Effector CD8-positive, alpha-beta T cell (primary cell): ENCODE data around the gene OR13C3.
"Not testable (repeated sequence)": the region's sequence is repeated elsewhere in the genome, so short reads cannot be mapped to it uniquely, and the experiment has no call there.

ENCODE experiments used
- DNase-seq: peaks from one replicate; lab custom pipeline; 2025; lab: John Stamatoyannopoulos, UW
- total RNA-seq, 4 experiments: gene quantifications; one replicate each; lab custom pipeline; 2026; lab: John Stamatoyannopoulos, UW

The OR13C3 gene
- 0 reads per million in 4 experiments for total RNA-seq

DNA sequence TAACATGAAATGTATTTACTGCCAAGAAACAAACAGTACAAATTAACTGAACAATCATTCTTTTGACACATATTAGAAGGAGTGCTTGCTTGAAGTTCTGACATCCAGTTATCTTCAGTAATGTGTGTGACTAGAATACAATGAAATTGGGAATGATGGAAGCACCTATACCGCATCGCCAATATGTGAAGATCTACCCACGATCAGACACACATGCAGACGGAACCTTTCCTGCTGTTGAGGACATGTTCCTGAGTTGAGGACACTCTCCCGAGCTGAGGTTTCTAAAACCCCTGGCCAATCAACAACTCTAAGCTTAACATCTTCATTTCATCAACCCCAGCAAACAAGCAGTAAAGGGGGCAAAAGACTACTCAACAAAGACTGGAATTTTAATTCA lies at the start of gene OR13C3:
OR13C3 (minus strand) TSS at position 101 of the 400 bp plus-strand sequence. CDS start 133 bp downstream, outside the sequence.
- no peak for DNase-seq

DNA sequence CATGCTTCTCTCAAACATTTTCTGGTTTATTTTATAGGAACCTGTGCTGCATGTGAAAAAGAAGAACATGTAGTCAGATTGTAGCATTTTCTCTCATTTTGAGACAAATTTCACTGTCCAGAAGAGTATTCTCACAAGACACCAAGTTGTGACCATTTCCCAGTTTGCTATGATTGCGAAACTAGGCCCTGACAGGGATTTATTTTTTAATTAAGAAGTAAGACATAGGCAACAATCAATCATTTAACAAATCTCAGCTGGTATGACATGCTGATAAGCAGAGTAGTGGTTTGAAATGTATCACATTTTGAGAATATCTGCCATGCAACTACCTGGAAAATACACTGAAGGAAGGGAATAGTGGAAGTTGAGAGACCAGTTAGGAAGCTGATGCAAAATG lies 43.9 kb upstream of the OR13C3 start:
- no peak for DNase-seq

GRCh38 chr9:104577263-104577662 lies 40.6 kb upstream of the OR13C3 start:
- no peak for DNase-seq

GRCh38 chr9:104575456-104575855 lies 38.8 kb upstream of the OR13C3 start:
- DNase-seq: no peak

- DNase-seq: no peak
These were observed 36.0 kb upstream of the OR13C3 start for GRCh38 chr9:104572612-104573011.

DNA sequence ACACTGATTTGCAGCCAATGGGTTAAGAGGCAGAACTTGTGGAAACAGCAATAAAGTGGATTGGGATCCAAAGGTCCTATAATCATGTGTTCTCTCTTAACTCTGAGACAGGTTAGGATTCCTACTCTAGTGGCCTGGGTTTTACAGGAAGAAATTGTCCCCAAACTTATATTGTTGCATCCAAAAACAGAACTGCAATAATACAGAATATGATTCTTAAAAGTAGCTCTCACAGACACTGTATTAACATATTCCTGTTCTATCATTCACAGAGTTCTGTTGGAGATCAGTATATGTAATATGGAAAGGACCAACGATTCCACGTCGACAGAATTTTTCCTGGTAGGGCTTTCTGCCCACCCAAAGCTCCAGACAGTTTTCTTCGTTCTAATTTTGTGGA lies 32.2 kb upstream of the OR13C3 start, which contains the start of gene OR13C8:
OR13C8 (plus strand) TSS at position 301 of the 400 bp plus-strand sequence; CDS start at position 301, 0 bp downstream.
- DNase-seq: no peak

GRCh38 chr9:104564358-104564757 lies 27.7 kb upstream of the OR13C3 start:
- no peak for DNase-seq

DNA sequence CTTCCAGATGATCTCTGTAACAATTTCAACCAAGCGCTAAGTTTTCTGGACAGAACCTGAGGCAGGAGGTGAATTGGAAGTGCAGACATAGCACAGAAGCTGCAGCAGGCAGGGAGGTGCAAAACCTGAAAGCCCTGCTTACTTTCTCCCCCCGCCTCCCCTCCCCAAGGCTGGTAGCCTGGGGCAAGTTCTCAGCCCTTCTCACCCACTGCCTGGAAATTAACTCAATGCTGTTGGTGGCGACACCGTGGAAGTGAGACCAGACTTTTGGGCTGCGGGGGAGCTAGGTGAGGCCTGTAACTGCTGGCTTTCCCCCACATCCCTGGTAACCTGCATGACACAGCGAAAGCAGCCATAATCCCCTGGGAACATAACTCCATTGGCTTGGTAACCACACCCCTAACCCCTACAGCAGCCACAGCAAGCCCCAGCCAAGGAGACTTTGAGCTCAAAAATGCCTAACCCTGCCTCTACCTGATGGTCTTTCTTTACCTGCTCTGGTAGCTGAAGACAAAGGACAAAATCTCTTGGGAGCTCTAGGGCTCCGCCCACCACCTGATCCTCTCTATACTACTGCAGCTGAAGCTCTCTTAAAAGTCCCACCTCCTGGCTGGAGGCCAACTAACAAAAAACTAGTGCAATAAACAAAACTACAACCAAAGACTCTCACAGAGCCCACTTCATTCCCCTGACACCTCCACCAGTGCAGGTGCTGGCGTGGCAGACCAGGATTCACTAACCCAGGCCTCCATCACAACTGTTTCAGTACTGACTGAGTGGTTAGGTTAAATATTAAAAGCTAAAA lies 20.4 kb upstream of the OR13C3 start:
- DNase-seq: no peak

DNA sequence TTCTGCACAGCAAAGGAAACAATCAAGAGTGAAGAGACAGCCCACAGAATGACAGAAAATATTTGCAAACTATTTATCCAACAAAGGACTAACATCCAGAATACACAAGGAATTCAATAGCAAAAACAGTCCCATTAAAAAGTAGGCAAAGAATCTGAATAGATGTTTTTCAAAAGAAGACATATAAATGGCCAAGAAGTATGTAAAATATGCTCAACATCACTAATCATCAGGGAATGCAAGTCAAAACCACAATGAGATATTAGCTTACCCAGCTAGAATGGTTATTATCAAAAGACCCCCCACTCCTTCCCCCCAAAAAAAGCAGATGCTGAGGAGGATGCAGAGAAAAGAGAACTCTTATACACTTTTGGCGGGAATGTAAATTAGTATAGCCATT lies 18.9 kb upstream of the OR13C3 start:
- no peak for DNase-seq

DNA sequence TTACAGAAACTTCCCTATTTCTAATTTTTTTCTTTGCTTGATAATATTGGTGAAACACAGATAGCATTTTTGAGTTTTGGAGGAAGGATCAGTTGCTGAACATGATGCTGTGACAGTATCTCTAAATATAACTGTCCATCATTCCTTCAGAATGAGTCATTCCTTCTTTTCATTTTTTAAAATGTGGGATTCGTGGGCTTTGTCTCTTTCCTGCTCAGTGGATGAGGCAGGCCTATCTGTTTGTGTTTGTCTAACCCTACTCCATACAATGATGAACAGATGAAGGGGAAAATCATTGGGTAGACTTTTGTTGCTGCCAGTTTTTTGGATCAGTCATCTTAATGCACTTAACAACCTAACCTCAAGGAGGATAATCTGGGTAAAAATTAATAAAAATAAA lies 16.6 kb upstream of the OR13C3 start:
- no peak for DNase-seq

DNA sequence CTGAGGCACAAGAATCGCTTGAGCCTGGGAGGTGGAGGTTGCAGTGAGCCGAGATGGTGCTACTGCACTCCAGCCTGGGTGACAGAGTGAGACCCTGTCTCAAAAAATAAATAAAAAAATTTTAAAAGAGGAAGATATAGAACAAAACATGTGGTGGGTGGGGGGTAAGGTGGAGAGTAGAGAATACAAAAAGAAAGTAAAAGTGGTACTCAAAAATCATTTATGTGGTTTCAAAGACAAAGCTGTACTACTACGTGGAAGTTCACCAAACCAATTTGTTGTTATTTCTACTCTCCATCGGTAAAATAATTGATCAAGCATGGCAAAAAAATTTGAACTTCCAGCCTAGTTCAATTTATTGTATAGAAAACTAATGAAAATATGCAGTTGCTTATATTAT lies 8.0 kb upstream of the OR13C3 start:
- no peak for DNase-seq

GRCh38 chr9:104539275-104539674 lies 2.6 kb upstream of the OR13C3 start:
- no peak for DNase-seq

GRCh38 chr9:104527109-104527508 lies 9.5 kb downstream of the OR13C3 start, which contains the start of gene OR13C4:
OR13C4 (minus strand) TSS chr9:104527209; CDS start chr9:104527209, 0 bp downstream.
- DNase-seq: no peak

DNA sequence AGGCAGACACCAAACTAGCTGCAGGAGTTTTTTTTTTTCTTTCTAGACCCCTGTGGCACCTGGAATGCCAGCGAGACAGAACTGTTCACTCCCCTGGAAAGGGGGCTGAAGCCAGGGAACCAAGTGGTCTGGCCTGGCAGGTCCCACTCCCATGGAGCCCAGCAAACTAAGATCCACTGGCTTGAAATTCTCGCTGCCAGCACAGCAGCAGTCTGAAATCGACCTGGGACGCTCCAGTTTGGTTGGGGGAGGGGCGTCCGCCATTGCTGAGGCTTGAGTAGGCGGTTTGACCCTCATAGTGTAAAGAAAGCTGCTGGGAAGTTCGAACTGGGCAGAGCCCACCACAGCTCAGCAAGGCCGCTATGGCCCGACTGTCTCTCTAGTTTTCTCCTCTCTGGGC lies 16.4 kb downstream of the OR13C3 start:
- DNase-seq: not testable (repeated sequence)

DNA sequence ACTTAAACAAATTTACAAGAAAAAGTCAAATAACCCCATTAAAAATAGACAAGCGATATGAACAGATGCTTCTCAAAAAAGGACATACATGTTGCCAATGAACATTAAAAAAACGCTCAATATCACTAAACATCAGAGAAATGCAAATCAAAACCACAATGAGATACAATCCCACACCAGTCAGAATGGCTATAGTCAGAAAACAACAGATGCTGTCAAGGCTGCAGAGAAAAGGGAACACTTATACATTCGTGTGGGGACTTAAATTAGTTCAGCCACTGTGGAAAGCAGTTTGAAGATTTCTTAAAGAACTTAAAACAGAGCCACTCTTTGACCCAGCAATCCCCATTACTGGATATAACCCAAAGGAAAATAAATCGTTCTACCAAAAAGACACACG lies 21.8 kb downstream of the OR13C3 start:
- no peak for DNase-seq

- DNase-seq: no peak
These were observed 30.1 kb downstream of the OR13C3 start for GRCh38 chr9:104506565-104506964.

DNA sequence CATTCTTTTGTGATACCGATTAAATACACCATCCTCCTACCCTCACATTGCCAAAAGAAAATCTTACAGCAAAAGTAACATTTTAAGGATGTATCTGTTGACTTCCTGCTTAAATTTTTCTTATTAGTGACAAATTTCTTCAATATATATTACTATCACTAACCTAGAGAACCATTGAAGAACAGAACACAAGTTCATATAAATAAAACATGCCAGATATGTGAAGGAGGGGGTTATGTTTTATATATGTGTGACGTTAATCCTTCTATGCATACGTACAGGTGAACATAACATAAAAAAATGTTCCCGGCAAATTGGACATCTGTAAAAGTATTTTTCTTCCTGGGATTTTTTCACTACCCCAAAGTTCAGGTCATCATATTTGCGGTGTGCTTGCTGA lies 32.7 kb downstream of the OR13C3 start, which contains the start of gene OR13F1:
OR13F1 (plus strand) TSS at position 301 of the 400 bp plus-strand sequence; CDS start at position 301, 0 bp downstream.
- DNase-seq: no peak

DNA sequence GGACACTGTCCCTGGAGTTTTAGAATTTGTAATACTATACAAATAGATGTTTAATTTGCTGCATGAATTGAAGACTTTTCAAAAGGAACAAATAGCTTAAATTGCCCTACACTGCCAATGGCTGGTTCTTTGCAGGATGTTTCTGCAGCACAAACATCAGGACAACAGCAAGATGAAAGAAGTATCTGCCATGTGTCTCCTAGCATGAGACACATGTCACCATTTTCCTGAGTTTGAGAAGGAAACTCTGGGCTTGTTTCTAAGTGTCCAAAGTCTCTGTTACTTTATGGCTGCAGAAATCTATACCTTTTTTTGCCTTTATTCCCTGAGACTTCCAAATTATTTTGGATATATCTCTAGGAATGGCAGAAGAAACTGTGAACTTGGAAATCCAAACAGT lies 33.2 kb downstream of the OR13C3 start:
- no peak for DNase-seq

- no peak for DNase-seq
These were observed 41.8 kb downstream of the OR13C3 start for GRCh38 chr9:104494808-104495207.
